Activated naive CD4-positive, alpha-beta T cell treated with anti-CD3 and anti-CD28 coated beads, Interleukin-2, amount 10 ng/mL, durations not matched to agents 5 hours and 36 hours (primary cell): ENCODE measurements around the gene IGBP1. TPM values are rescaled to one million over a fixed set of nuclear protein-coding genes. Genes with fewer than 3 reads are reported as not detected.

Experiments
- total RNA-seq, 2 experiments: library from RNA; stranded (reverse); gene quantifications; one replicate each; pipeline ENCODE4 v1.2.3, GENCODE V29; 2021

IGBP1 gene
- total RNA-seq: 10 to 100 TPM; 79.7 to 85.8 TPM

GRCh38 chrX:70133303-70134115 lies at the start of gene IGBP1:
Gene IGBP1 (plus strand): TSS chrX:70133447. CDS start chrX:70133948, 501 bp downstream.

GRCh38 chrX:70176938-70177533 lies 43.8 kb downstream of the IGBP1 start, which contains the start of gene DGAT2L6:
Gene DGAT2L6 (plus strand): TSS chrX:70177483. CDS start chrX:70177583, 100 bp downstream.

Other genes starting within 250 kb of the IGBP1 start
- gene AWAT2, start 83.5 kb upstream of the IGBP1 start, total RNA-seq: not detected
- not detected for gene OTUD6A, start 71.0 kb upstream of the IGBP1 start, total RNA-seq
- gene DGAT2L6, start 44.0 kb downstream of the IGBP1 start, total RNA-seq: not detected
- not detected for gene AWAT1, start 101.2 kb downstream of the IGBP1 start, total RNA-seq
- gene P2RY4, start 126.8 kb downstream of the IGBP1 start, total RNA-seq: under 1 TPM; 0.14 to 0.28 TPM
- not detected for gene ARR3, start 134.9 kb downstream of the IGBP1 start, total RNA-seq
- not detected for gene RAB41, start 148.7 kb downstream of the IGBP1 start, total RNA-seq
- 10 to 100 TPM; 33.1 to 33.3 TPM for gene PDZD11, start 156.5 kb downstream of the IGBP1 start, total RNA-seq
- gene KIF4A, start 156.7 kb downstream of the IGBP1 start, total RNA-seq: 10 to 100 TPM; 28.0 to 28.8 TPM